Measurements from ENCODE around the gene MBNL1.

- TF ChIP-seq, protein P1, sequence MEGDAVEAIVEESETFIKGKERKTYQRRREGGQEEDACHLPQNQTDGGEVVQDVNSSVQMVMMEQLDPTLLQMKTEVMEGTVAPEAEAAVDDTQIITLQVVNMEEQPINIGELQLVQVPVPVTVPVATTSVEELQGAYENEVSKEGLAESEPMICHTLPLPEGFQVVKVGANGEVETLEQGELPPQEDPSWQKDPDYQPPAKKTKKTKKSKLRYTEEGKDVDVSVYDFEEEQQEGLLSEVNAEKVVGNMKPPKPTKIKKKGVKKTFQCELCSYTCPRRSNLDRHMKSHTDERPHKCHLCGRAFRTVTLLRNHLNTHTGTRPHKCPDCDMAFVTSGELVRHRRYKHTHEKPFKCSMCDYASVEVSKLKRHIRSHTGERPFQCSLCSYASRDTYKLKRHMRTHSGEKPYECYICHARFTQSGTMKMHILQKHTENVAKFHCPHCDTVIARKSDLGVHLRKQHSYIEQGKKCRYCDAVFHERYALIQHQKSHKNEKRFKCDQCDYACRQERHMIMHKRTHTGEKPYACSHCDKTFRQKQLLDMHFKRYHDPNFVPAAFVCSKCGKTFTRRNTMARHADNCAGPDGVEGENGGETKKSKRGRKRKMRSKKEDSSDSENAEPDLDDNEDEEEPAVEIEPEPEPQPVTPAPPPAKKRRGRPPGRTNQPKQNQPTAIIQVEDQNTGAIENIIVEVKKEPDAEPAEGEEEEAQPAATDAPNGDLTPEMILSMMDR (conservative IDR thresholded peaks at IDR 0.05 in 1 of 2, IDR thresholded peaks at IDR 0.05 in 1 of 2; ENCODE audit: extremely low read depth in 1 of 2, insufficient read depth in 1 of 2, low read depth in 1 of 2, low read length in 2 of 2): no peak
- TF ChIP-seq EZH2 (IDR thresholded peaks at IDR 0.05; ENCODE audit: borderline replicate concordance, low read length): no peak
Measured at GRCh38 chr3:152434142-152434541, 165.4 kb downstream of the MBNL1 start.

Measured in mammary epithelial cell (primary cell).